ENCODE results near the gene NAA80.
A peak's percentile ranks its signal among the peaks of the same experiment; 100 is the strongest.

Gene NAA80

GRCh38 chr3:50319894-50320625, 20.9 kb upstream of the NAA80 start:
- H3K4me3 ChIP-seq (ENCODE audit: low read depth, low read length): peak overlapping the region; percentile 87
- no peak for TF ChIP-seq CTCF (IDR thresholded peaks at IDR 0.05; ENCODE audit: borderline replicate concordance, insufficient read depth, low read depth, low read length)

GRCh38 chr3:50319181-50319893, 20.1 kb upstream of the NAA80 start:
- TF ChIP-seq CTCF (IDR thresholded peaks at IDR 0.05; ENCODE audit: borderline replicate concordance, insufficient read depth, low read depth, low read length): no peak

GRCh38 chr3:50318615-50319014, 19.4 kb upstream of the NAA80 start:
- no peak for TF ChIP-seq CTCF (IDR thresholded peaks at IDR 0.05; ENCODE audit: borderline replicate concordance, insufficient read depth, low read depth, low read length)
- no peak overlapping the region for H3K4me3 ChIP-seq (ENCODE audit: low read depth, low read length)

More at GRCh38 chr3:50319181-50319893, 20.1 kb upstream of the NAA80 start:
- H3K4me3 ChIP-seq (ENCODE audit: low read depth, low read length): no peak overlapping the region

- TF ChIP-seq CTCF (IDR thresholded peaks at IDR 0.05; ENCODE audit: borderline replicate concordance, insufficient read depth, low read depth, low read length): no peak
- no peak overlapping the region for H3K4me3 ChIP-seq (ENCODE audit: low read depth, low read length)
Observed at GRCh38 chr3:50318163-50318562, 19.0 kb upstream of the NAA80 start.

GRCh38 chr3:50317300-50317699, 18.1 kb upstream of the NAA80 start:
- no peak overlapping the region for H3K4me3 ChIP-seq (ENCODE audit: low read depth, low read length)
- no peak for TF ChIP-seq CTCF (IDR thresholded peaks at IDR 0.05; ENCODE audit: borderline replicate concordance, insufficient read depth, low read depth, low read length)

GRCh38 chr3:50316657-50317242, 17.5 kb upstream of the NAA80 start:
- H3K4me3 ChIP-seq (ENCODE audit: low read depth, low read length): no peak overlapping the region
- TF ChIP-seq CTCF (IDR thresholded peaks at IDR 0.05; ENCODE audit: borderline replicate concordance, insufficient read depth, low read depth, low read length): no peak

Data from GM12875 (cell line).